Bronchial epithelial cell (primary cell): ENCODE measurements around the gene BRINP2. TPM values are rescaled to one million over a fixed set of nuclear protein-coding genes. Genes with fewer than 3 reads are reported as not detected.
A peak's percentile ranks its signal among the peaks of the same experiment; 100 is the strongest.

Experiments used
- DNase-seq: peaks from one replicate; pipeline ENCODE4 v3.0.0-alpha.2; 2010; ENCODE audit warnings: low read depth
- FAIRE-seq: peaks from 2 replicates; lab custom pipeline; 2011; peaks lifted over from hg19 to GRCh38; lab: Jason Lieb, UNC
- H3K27me3 ChIP-seq: 2 replicates; pipeline ENCODE4 v1.5.1; 2011; ENCODE audit warnings: low read length; ENCODE audit not compliant: control insufficient read depth, insufficient read depth
- H3K36me3 ChIP-seq: 2 replicates; pipeline ENCODE4 v1.5.1; 2011; ENCODE audit warnings: low read length; ENCODE audit not compliant: control insufficient read depth, insufficient read depth
- H3K4me3 ChIP-seq: 2 replicates; pipeline ENCODE4 v1.5.1; 2011; ENCODE audit warnings: mild to moderate bottlenecking, low read depth, low read length, control low read depth
- CTCF ChIP-seq: IDR thresholded peaks from 2 replicates; pipeline ENCODE4 v1.5.1; 2011; ENCODE audit warnings: mild to moderate bottlenecking, moderate library complexity, low read length, control low read depth, inconsistent platforms; ENCODE audit not compliant: insufficient read depth, severe bottlenecking
- total RNA-seq: library from RNA; depleted of rRNA; stranded (reverse); fragments of >200 nt; gene quantifications from 2 replicates; pipeline ENCODE4 v1.2.1, GENCODE V29; 2014

The BRINP2 gene
- total RNA-seq, 1 donor from 2014 or later, result not detected

DNA sequence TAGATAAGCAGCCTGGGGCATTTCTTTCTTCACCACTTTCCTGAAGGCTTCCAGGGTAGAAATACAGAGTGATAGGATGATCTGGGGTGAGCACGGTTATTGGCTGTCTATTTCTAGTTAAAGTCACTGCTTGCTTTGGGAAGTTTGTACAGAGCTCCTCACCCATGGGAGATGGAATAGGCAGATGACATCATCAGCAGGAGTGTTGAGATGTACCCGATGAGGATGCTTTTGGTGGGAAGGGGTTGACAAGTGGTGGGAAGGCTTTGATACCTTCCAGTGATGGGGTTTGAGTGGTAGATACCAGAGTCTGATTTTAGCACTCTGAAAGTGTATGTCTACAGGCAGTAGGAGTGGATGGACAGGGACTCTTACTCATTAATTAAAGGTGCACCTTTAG is 112.6 kb downstream of the BRINP2 start:
- FAIRE-seq, result no peak
- DNase-seq, result no peak
- no peak for TF ChIP-seq CTCF
- H3K27me3 ChIP-seq, result no peaks in the 10 kb centered on the region
- H3K36me3 ChIP-seq, result no peaks in the 10 kb centered on the region
- H3K4me3 ChIP-seq, result no peak overlapping the region

DNA sequence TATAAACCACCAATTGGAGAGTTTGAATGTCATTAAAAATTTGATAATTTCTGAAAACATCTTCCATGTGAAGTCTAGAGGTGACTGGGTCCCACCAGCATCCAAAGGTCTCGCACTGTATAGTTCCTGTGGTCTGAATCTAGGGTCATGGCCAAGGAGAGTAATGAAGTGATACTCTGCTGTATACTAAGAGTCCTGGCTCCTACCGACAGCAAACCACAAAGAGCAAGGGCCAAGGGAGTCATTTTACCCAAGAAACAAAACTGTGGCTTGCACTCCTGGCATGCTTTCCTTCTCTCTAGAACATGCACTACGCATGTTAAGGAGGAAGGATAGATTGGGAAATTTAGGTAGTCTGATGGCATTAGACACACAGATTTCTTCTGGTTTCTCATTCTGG is 115.6 kb downstream of the BRINP2 start:
- no peaks in the 10 kb centered on the region for H3K27me3 ChIP-seq
- no peak for TF ChIP-seq CTCF
- DNase-seq (no peak), FAIRE-seq (no peak)
- no peak overlapping the region for H3K4me3 ChIP-seq
- no peaks in the 10 kb centered on the region for H3K36me3 ChIP-seq

- no peaks in the 10 kb centered on the region for H3K27me3 ChIP-seq
- TF ChIP-seq CTCF, result no peak
- FAIRE-seq (no peak), DNase-seq (no peak)
- H3K4me3 ChIP-seq, result no peak overlapping the region
- H3K36me3 ChIP-seq, result no peaks in the 10 kb centered on the region
These were observed 116.5 kb downstream of the BRINP2 start for GRCh38 chr1:177287270-177287669.

DNA sequence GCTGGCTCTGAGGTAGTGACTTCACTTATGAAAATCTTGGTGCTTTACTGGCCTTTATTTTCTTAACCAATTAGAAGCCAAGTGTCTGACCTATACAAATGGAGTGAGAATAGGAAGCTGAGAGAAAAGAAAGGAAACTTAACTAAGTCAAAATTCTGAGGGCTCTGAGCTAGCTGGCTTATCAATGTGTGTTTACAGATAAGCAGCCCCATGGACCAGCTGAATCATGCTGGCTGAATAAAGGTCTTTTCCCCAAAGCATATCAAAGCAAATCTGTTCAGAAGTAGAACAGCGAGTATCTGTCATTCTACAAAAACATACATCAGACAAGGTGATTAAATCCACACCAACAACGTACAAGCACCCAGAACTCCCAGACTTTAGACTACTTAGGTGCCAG is 117.2 kb downstream of the BRINP2 start:
- no peaks in the 10 kb centered on the region for H3K27me3 ChIP-seq
- FAIRE-seq (no peak), DNase-seq (no peak)
- H3K4me3 ChIP-seq, result no peak overlapping the region
- no peak for TF ChIP-seq CTCF
- H3K36me3 ChIP-seq, result no peaks in the 10 kb centered on the region

DNA sequence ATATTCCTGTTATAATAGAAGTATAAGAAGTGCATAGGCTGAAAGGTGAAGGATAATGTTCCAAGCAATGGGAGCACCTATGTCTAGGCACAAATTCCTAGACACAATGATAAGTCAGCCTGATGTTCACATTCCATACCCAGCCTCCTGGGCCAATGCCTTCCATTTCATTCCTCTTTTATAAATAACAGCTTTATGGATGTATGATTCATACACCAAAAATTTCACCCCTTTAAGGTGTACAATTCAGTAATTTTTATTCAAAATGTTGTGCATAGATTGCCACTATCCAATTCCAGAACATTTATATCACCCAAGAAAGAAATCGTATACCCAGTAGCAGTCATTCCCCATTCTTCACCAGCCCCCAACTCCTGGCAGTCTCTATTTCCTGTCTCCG is 118.8 kb downstream of the BRINP2 start:
- TF ChIP-seq CTCF, result no peak
- peak; percentile 26 for DNase-seq
- no peaks in the 10 kb centered on the region for H3K36me3 ChIP-seq
- no peak overlapping the region for H3K4me3 ChIP-seq
- no peaks in the 10 kb centered on the region for H3K27me3 ChIP-seq
- FAIRE-seq, result no peak

DNA sequence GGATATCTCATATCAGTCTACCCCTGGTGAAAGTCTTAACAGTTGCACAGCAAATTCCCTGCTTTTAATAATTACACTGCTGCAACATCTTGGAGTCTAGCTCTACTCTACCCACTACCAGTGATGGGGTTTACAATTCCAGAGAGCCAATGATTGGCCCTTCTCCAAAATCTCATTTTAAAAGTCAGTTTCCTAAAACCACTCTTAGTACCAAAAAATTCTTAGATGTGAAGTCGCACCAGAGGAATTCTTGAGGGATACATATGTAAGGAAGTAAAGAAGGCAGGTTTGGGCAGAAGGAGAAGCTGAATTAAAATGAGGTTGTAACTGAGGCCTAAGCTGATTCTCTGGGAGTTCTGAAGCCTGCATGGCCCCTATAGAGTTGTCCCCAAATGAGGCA is 129.7 kb downstream of the BRINP2 start:
- DNase-seq (no peak), FAIRE-seq (no peak)
- TF ChIP-seq CTCF, result no peak
- Histone ChIP-seq H3K4me3 (no peak overlapping the region), H3K27me3 (no peaks in the 10 kb centered on the region), H3K36me3 (no peaks in the 10 kb centered on the region)
